H9 (cell line): ENCODE results near the gene TNFRSF21. TPM values are rescaled to one million over a fixed set of nuclear protein-coding genes. Genes with fewer than 3 reads are reported as not detected.

Experiments used
- DNase-seq: peaks from one replicate; pipeline ENCODE4 v3.0.0-alpha.2; 2017
- H2AFZ ChIP-seq: one replicate; pipeline ENCODE4 v1.6.1; 2013; ENCODE audit warnings: mild to moderate bottlenecking, low read length, control low read depth, moderate library complexity
- H2AK5ac ChIP-seq: 2 replicates; pipeline ENCODE4 v1.6.1; 2013; ENCODE audit warnings: low read length, control low read depth, mixed read lengths; ENCODE audit not compliant: insufficient read length
- H2BK120ac ChIP-seq: one replicate; pipeline ENCODE4 v1.6.1; 2013; ENCODE audit warnings: low read depth, mild to moderate bottlenecking, low read length, control low read depth, inconsistent platforms; ENCODE audit not compliant: poor library complexity, severe bottlenecking
- H2BK12ac ChIP-seq: 2 replicates; pipeline ENCODE4 v1.6.1; 2013; ENCODE audit warnings: low read length, control low read depth, mixed read lengths, low read depth; ENCODE audit not compliant: insufficient read length
- H2BK15ac ChIP-seq: 2 replicates; pipeline ENCODE4 v1.6.1; 2013; ENCODE audit warnings: low read depth, low read length, control low read depth
- H2BK20ac ChIP-seq: one replicate; pipeline ENCODE4 v1.6.1; 2013; ENCODE audit warnings: low read depth, mild to moderate bottlenecking, low read length, control low read depth, inconsistent platforms; ENCODE audit not compliant: poor library complexity, severe bottlenecking
- H2BK5ac ChIP-seq: 2 replicates; pipeline ENCODE4 v1.6.1; 2013; ENCODE audit warnings: low read length, control low read depth, mixed read lengths; ENCODE audit not compliant: insufficient read length
- H3K14ac ChIP-seq: 2 replicates; pipeline ENCODE4 v1.6.1; 2013; ENCODE audit warnings: low read length, control low read depth; ENCODE audit not compliant: insufficient read depth
- H3K18ac ChIP-seq: 2 replicates; pipeline ENCODE4 v1.6.1; 2013; ENCODE audit warnings: low read depth, mild to moderate bottlenecking, mixed read lengths, low read length, control low read depth; ENCODE audit not compliant: insufficient read length
- H3K23ac ChIP-seq: 2 replicates; pipeline ENCODE4 v1.6.1; 2013; ENCODE audit warnings: low read length, control low read depth, mixed read lengths, low read depth; ENCODE audit not compliant: insufficient read length
- H3K23me2 ChIP-seq: 2 replicates; pipeline ENCODE4 v1.6.1; 2013; ENCODE audit warnings: low read depth, mild to moderate bottlenecking, mixed read lengths, low read length, control low read depth; ENCODE audit not compliant: insufficient read length, poor library complexity, severe bottlenecking
- H3K27ac ChIP-seq: 2 replicates; pipeline ENCODE4 v1.5.1; 2013; ENCODE audit warnings: low read length, control low read depth, mixed read lengths, low read depth; ENCODE audit not compliant: insufficient read length
- H3K27me3 ChIP-seq: 2 replicates; pipeline ENCODE4 v1.6.1; 2013; ENCODE audit warnings: low read length, control low read depth, inconsistent platforms; ENCODE audit not compliant: insufficient read depth
- H3K4ac ChIP-seq: 2 replicates; pipeline ENCODE4 v1.6.1; 2013; ENCODE audit warnings: low read depth, mild to moderate bottlenecking, control low read depth, inconsistent platforms, low read length, moderate library complexity
- H3K4me1 ChIP-seq: 2 replicates; pipeline ENCODE4 v1.6.1; 2013; ENCODE audit warnings: low read length, control low read depth, inconsistent platforms; ENCODE audit not compliant: insufficient read depth
- H3K4me2 ChIP-seq: 2 replicates; pipeline ENCODE4 v1.6.1; 2013; ENCODE audit warnings: low read length, control low read depth, mixed read lengths; ENCODE audit not compliant: insufficient read length, insufficient read depth
- H3K56ac ChIP-seq: 2 replicates; pipeline ENCODE4 v1.6.1; 2013; ENCODE audit warnings: low read depth, mild to moderate bottlenecking, mixed read lengths, low read length, control low read depth; ENCODE audit not compliant: insufficient read length
- H3K79me1 ChIP-seq: 2 replicates; pipeline ENCODE4 v1.6.1; 2013; ENCODE audit warnings: low read depth, mild to moderate bottlenecking, moderate library complexity, low read length, control low read depth, inconsistent platforms; ENCODE audit not compliant: insufficient read depth, poor library complexity, severe bottlenecking
- H3K79me2 ChIP-seq: 2 replicates; pipeline ENCODE4 v1.6.1; 2013; ENCODE audit warnings: low read length, control low read depth, inconsistent platforms; ENCODE audit not compliant: insufficient read depth
- H3K9ac ChIP-seq: 2 replicates; pipeline ENCODE4 v1.6.1; 2013; ENCODE audit warnings: low read length, control low read depth, mixed read lengths; ENCODE audit not compliant: insufficient read length; ENCODE audit errors: extremely low read depth
- H3K9me3 ChIP-seq: one replicate; pipeline ENCODE4 v1.6.1; 2013; ENCODE audit warnings: low read depth, low read length, inconsistent platforms; ENCODE audit not compliant: control insufficient read depth
- H3T11ph ChIP-seq: one replicate; pipeline ENCODE4 v1.6.1; 2013; ENCODE audit warnings: mild to moderate bottlenecking, low read length, control low read depth, inconsistent platforms
- H4K20me1 ChIP-seq: one replicate; pipeline ENCODE4 v1.6.1; 2013; ENCODE audit not compliant: control insufficient read depth, insufficient read length, insufficient read depth
- H4K5ac ChIP-seq: 2 replicates; pipeline ENCODE4 v1.6.1; 2013; ENCODE audit warnings: low read depth, mild to moderate bottlenecking, mixed read lengths, low read length, control low read depth; ENCODE audit not compliant: insufficient read length
- H4K8ac ChIP-seq: replicated peaks from 2 replicates; pipeline ENCODE4 v1.6.1; 2013; ENCODE audit warnings: low read length, control low read depth, mixed read lengths, low read depth; ENCODE audit not compliant: insufficient read length
- H4K91ac ChIP-seq: 2 replicates; pipeline ENCODE4 v1.6.1; 2013; ENCODE audit warnings: low read depth, mild to moderate bottlenecking, moderate library complexity, mixed read lengths, low read length, control low read depth; ENCODE audit not compliant: insufficient read length
- H3K27ac Mint-ChIP-seq, 3 experiments: 2 replicates in 2 of 3; 3 replicates in 1 of 3; pipeline ENCODE4 v1.8.0; 2020 to 2021; ENCODE audit warnings: mixed read lengths in 3 of 3, mild to moderate bottlenecking in 1 of 3, moderate library complexity in 1 of 3
- H3K27me3 Mint-ChIP-seq: 2 replicates; pipeline ENCODE4 v1.8.0; 2021; ENCODE audit warnings: low read depth, mild to moderate bottlenecking, moderate library complexity, mixed read lengths
- H3K36me3 Mint-ChIP-seq, 3 experiments: 2 replicates in 2 of 3; 3 replicates in 1 of 3; pipeline ENCODE4 v1.8.0; 2020 to 2021; ENCODE audit warnings: low read depth in 3 of 3, mixed read lengths in 3 of 3; ENCODE audit not compliant: insufficient read depth in 1 of 3
- H3K4me1 Mint-ChIP-seq, 2 experiments: 2 replicates each; pipeline ENCODE4 v1.8.0; 2020; ENCODE audit warnings: mixed read lengths in 2 of 2
- H3K4me3 Mint-ChIP-seq, 2 experiments: 2 replicates in 1 of 2; 3 replicates in 1 of 2; pipeline ENCODE4 v1.8.0; 2020 to 2021; ENCODE audit warnings: mild to moderate bottlenecking in 2 of 2, mixed read lengths in 2 of 2, moderate library complexity in 1 of 2
- H3K9me3 Mint-ChIP-seq, 2 experiments: 2 replicates in 1 of 2; 3 replicates in 1 of 2; pipeline ENCODE4 v1.8.0; 2020; ENCODE audit warnings: mild to moderate bottlenecking in 2 of 2, mixed read lengths in 2 of 2, moderate library complexity in 1 of 2
- CTCF ChIP-seq: fragments of 200-600 bp; sonication (generic); conservative IDR thresholded peaks from 3 replicates; pipeline ENCODE4 v1.8.0; 2021; ENCODE audit warnings: antibody characterized with exemption, mild to moderate bottlenecking
- WGBS: extraction: QIAGEN DNeasy Blood & Tissue Kit; methylation state at CpG from one replicate; pipeline ENCODE4 v1.1.7; 2013; ENCODE audit warnings: missing lambda C conversion rate, low lambda C conversion rate, mixed read lengths; ENCODE audit not compliant: insufficient read length; ENCODE audit errors: extremely low coverage; 5-methylcytosine and 5-hydroxymethylcytosine counted together
- total RNA-seq: library from RNA; stranded (reverse); gene quantifications from 2 replicates; pipeline ENCODE4 v1.2.1, GENCODE V29; 2021

Gene TNFRSF21
- total RNA-seq, 1 experiment from 2014 or later, result 39.1 TPM

GRCh38 chr6:47261191-47261590, 48.5 kb downstream of the TNFRSF21 start:
- TF ChIP-seq CTCF, result no peak
- H3K9ac ChIP-seq, result no peak overlapping the region
- Mint-ChIP-seq H3K36me3 (peaks cover 15 to 30% (median 20%) of the 10 kb centered on the region in 3 experiments), H3K9me3 (no peaks in the 10 kb centered on the region), H3K4me1 (peaks cover 8 to 12% of the 10 kb centered on the region in 2 experiments), H3K27ac (peak overlapping the region in 2 of 3 experiments; percentile 54; a peak in 2 of 7 replicates), H3K4me3 (no peak overlapping the region), H3K27me3 (no peaks in the 10 kb centered on the region)
- H3K9me3 ChIP-seq, result no peaks in the 10 kb centered on the region
- no peak overlapping the region for H2BK120ac ChIP-seq
- H3K4ac ChIP-seq, result no peak overlapping the region
- H3K23ac ChIP-seq, result no peak overlapping the region
- H3K27me3 ChIP-seq, result no peaks in the 10 kb centered on the region
- H2AK5ac ChIP-seq, result no peak overlapping the region
- H4K5ac ChIP-seq, result no peak overlapping the region
- H3T11ph ChIP-seq, result no peak overlapping the region
- H3K14ac ChIP-seq, result no peak overlapping the region
- no peak overlapping the region for H4K8ac ChIP-seq
- no peak overlapping the region for H3K27ac ChIP-seq
- no peak overlapping the region for H3K18ac ChIP-seq
- no peak overlapping the region for H2AFZ ChIP-seq
- H3K23me2 ChIP-seq, result no peaks in the 10 kb centered on the region
- peaks cover 2% of the 10 kb centered on the region for H4K20me1 ChIP-seq
- H4K91ac ChIP-seq, result no peak overlapping the region
- DNase-seq, result no peak
- no CpG with 5 or more reads among the region's 1 CpG for WGBS
- peaks cover 8% of the 10 kb centered on the region; the same call in 1 of the 2 replicates for H3K79me2 ChIP-seq
- peaks cover 2% of the 10 kb centered on the region; the same call in 1 of the 2 replicates for H3K4me1 ChIP-seq
- H2BK20ac ChIP-seq, result no peak overlapping the region
- no peaks in the 10 kb centered on the region for H3K79me1 ChIP-seq
- H3K4me2 ChIP-seq, result no peak overlapping the region
- no peak overlapping the region for H2BK12ac ChIP-seq
- H2BK15ac ChIP-seq, result no peak overlapping the region
- no peak overlapping the region for H2BK5ac ChIP-seq
- H3K56ac ChIP-seq, result no peak overlapping the region
